Colonic mucosa (tissue), 4 donors: ENCODE measurements around the gene DRAM2. TPM values are rescaled to one million over a fixed set of nuclear protein-coding genes. Genes with fewer than 3 reads are reported as not detected.

Source experiments
- DNase-seq: peaks from one replicate; pipeline ENCODE4 v3.0.0-alpha.2; 2020
- H3K27ac ChIP-seq: fragments of 200-600 bp; one replicate; pipeline ENCODE4 v1.8.0; 2021
- H3K27me3 ChIP-seq: fragments of 200-600 bp; one replicate; pipeline ENCODE4 v1.8.0; 2021
- H3K36me3 ChIP-seq: fragments of 200-600 bp; one replicate; pipeline ENCODE4 v1.8.0; 2021
- H3K4me1 ChIP-seq: fragments of 200-600 bp; one replicate; pipeline ENCODE4 v1.8.0; 2021; ENCODE audit warnings: mild to moderate bottlenecking
- H3K4me3 ChIP-seq: fragments of 200-600 bp; one replicate; pipeline ENCODE4 v1.8.0; 2021
- H3K9ac ChIP-seq, 2 donors: one replicate each; pipeline ENCODE4 v1.7.0; 2013; ENCODE audit warnings: control low read depth in 2 of 2, low read depth in 2 of 2, low read length in 2 of 2
- H3K9me3 ChIP-seq: fragments of 200-600 bp; one replicate; pipeline ENCODE4 v1.8.0; 2021
- CTCF ChIP-seq: fragments of 200-600 bp; IDR thresholded peaks from one replicate; pipeline ENCODE4 v1.8.0; 2022; ENCODE audit warnings: antibody characterized with exemption, mild to moderate bottlenecking
- intact Hi-C: fragments of 100-400 bp; cut with DNase I; formaldehyde crosslinking; loops from one replicate; pipeline ENCODE4 v1.14.1; 2022
- total RNA-seq, 2 donors: library from RNA; stranded (reverse); fragmentation: NEBNext Ultra II Directional in 1 of 2; extraction: Animal tissue kit (Norgen Biotek cat#: 25700) in 1 of 2; gene quantifications; one replicate each; pipeline ENCODE4 v1.2.1, GENCODE V29; 2021
- donor health status: healthy.
- donor health status: DM: no; HTN: no; CAD: no.
- donor health status: DM: no; HTN: no; CAD: no.

DRAM2 gene
- total RNA-seq, 2 donors from 2014 or later: 35.8 to 88.8 TPM

GRCh38 chr1:111142356-111142975, 2.6 kb upstream of the DRAM2 start:
- no peaks in the 10 kb centered on the region for H3K4me1 ChIP-seq
- H3K36me3 ChIP-seq: no peaks in the 10 kb centered on the region
- no peak for TF ChIP-seq CTCF
- no peak for DNase-seq
- H3K27ac ChIP-seq: no peak overlapping the region
- H3K27me3 ChIP-seq: no peaks in the 10 kb centered on the region
- no peaks in the 10 kb centered on the region for H3K9me3 ChIP-seq
- H3K9ac ChIP-seq: no peak overlapping the region
- intact Hi-C loops: loop anchor here (10.0 kb wide), 1 partner anchor 82 kb away; the partner anchor contains the start of gene CHI3L2
- no peak overlapping the region for H3K4me3 ChIP-seq

- intact Hi-C loops: loop anchor here (10.0 kb wide), 1 partner anchor 83 kb away; the partner anchor contains the start of gene CHI3L2
- no peak overlapping the region for H3K27ac ChIP-seq
- no peak overlapping the region for H3K9ac ChIP-seq
- no peak for DNase-seq
- H3K27me3 ChIP-seq: no peaks in the 10 kb centered on the region
- H3K4me1 ChIP-seq: no peaks in the 10 kb centered on the region
- H3K4me3 ChIP-seq: peak overlapping the region; percentile 81
- H3K36me3 ChIP-seq: no peaks in the 10 kb centered on the region
- no peak for TF ChIP-seq CTCF
- H3K9me3 ChIP-seq: no peaks in the 10 kb centered on the region
These were observed 1.6 kb upstream of the DRAM2 start for GRCh38 chr1:111141245-111142220.

GRCh38 chr1:111140680-111140967, 731 bp upstream of the DRAM2 start:
- H3K36me3 ChIP-seq: no peaks in the 10 kb centered on the region
- peak overlapping the region; percentile 88 to 94 for H3K9ac ChIP-seq
- no peak for DNase-seq
- no peaks in the 10 kb centered on the region for H3K27me3 ChIP-seq
- no peaks in the 10 kb centered on the region for H3K4me1 ChIP-seq
- H3K9me3 ChIP-seq: no peaks in the 10 kb centered on the region
- H3K4me3 ChIP-seq: peak overlapping the region; percentile 81
- TF ChIP-seq CTCF: no peak
- intact Hi-C loops: loop anchor here (10.0 kb wide), 1 partner anchor 84 kb away; the partner anchor contains the start of gene CHI3L2
- H3K27ac ChIP-seq: peak overlapping the region; percentile 90

- Histone ChIP-seq H3K4me1 (no peaks in the 10 kb centered on the region), H3K4me3 (peak overlapping the region; percentile 81), H3K27me3 (no peaks in the 10 kb centered on the region)
These were observed 453 bp downstream of the DRAM2 start for GRCh38 chr1:111139324-111139955.

More at GRCh38 chr1:111139324-111139955, 453 bp downstream of the DRAM2 start:
- no peaks in the 10 kb centered on the region for H3K36me3 ChIP-seq
- H3K27ac ChIP-seq: peak overlapping the region; percentile 90
- H3K9me3 ChIP-seq: no peaks in the 10 kb centered on the region
- peak; percentile 72 for DNase-seq
- intact Hi-C loops: no loop called here
- peak overlapping the region; percentile 77 to 94 for H3K9ac ChIP-seq
- TF ChIP-seq CTCF: no peak
